ENCODE data around the gene NUDT4. TPM values are rescaled to one million over a fixed set of nuclear protein-coding genes. Genes with fewer than 3 reads are reported as not detected.

Gene NUDT4
- 55.5 TPM for total RNA-seq
- polyA plus RNA-seq (ENCODE audit: insufficient read depth in 1 of 8, insufficient read length in 8 of 8, low replicate concordance in 1 of 8): 10 to 100 TPM; 58.6 to 85.8 (median 77.5) TPM
- long read RNA-seq, donor 1, full-length matches to known transcripts: 20 of 20 reads
- long read RNA-seq, donor 1, partial matches to known transcripts: 0 of 20 reads
- long read RNA-seq, donor 1, other reads (novel, unspliced or antisense): 0 of 20 reads
- long read RNA-seq, donor 2, full-length matches to known transcripts: 4 of 4 reads
- long read RNA-seq, donor 2, partial matches to known transcripts: 0 of 4 reads
- long read RNA-seq, donor 2, other reads (novel, unspliced or antisense): 0 of 4 reads
- long read RNA-seq, donor 3, full-length matches to known transcripts: 51 of 51 reads
- long read RNA-seq, donor 3, partial matches to known transcripts: 0 of 51 reads
- long read RNA-seq, donor 3, other reads (novel, unspliced or antisense): 0 of 51 reads
- long read RNA-seq, donor 4, full-length matches to known transcripts: 31 of 31 reads
- long read RNA-seq, donor 4, partial matches to known transcripts: 0 of 31 reads
- long read RNA-seq, donor 4, other reads (novel, unspliced or antisense): 0 of 31 reads
- long read RNA-seq, donor 5, full-length matches to known transcripts: 69 of 291 reads
- long read RNA-seq, donor 5, partial matches to known transcripts: 222 of 291 reads
- long read RNA-seq, donor 5, other reads (novel, unspliced or antisense): 0 of 291 reads
- long read RNA-seq, donor 6, full-length matches to known transcripts: 67 of 67 reads
- long read RNA-seq, donor 6, partial matches to known transcripts: 0 of 67 reads
- long read RNA-seq, donor 6, other reads (novel, unspliced or antisense): 0 of 67 reads
- long read RNA-seq, donor 7, full-length matches to known transcripts: 32 of 32 reads
- long read RNA-seq, donor 7, partial matches to known transcripts: 0 of 32 reads
- long read RNA-seq, donor 7, other reads (novel, unspliced or antisense): 0 of 32 reads
- long read RNA-seq, donor 8, full-length matches to known transcripts: 23 of 87 reads
- long read RNA-seq, donor 8, partial matches to known transcripts: 16 of 87 reads
- long read RNA-seq, donor 8, other reads (novel, unspliced or antisense): 48 of 87 reads
- long read RNA-seq, donor 9, full-length matches to known transcripts: 23 of 23 reads
- long read RNA-seq, donor 9, partial matches to known transcripts: 0 of 23 reads
- long read RNA-seq, donor 9, other reads (novel, unspliced or antisense): 0 of 23 reads
- long read RNA-seq, donor 10, full-length matches to known transcripts: 53 of 211 reads
- long read RNA-seq, donor 10, partial matches to known transcripts: 46 of 211 reads
- long read RNA-seq, donor 10, other reads (novel, unspliced or antisense): 112 of 211 reads
- long read RNA-seq, donor 11, full-length matches to known transcripts: 41 of 41 reads
- long read RNA-seq, donor 11, partial matches to known transcripts: 0 of 41 reads
- long read RNA-seq, donor 11, other reads (novel, unspliced or antisense): 0 of 41 reads

- peak; percentile 98 for DNase-seq
- H3K36me3 ChIP-seq (ENCODE audit: control insufficient read depth, insufficient read depth, low read length): no peaks in the 10 kb centered on the region
- peak within 1 kb of the TSS; percentile 63 for H3K4me3 ChIP-seq (ENCODE audit: low read length)
- no peaks in the 10 kb centered on the region for H3K9me3 ChIP-seq (replicated peaks; ENCODE audit: control insufficient read depth, low read depth, low read length)
- no peaks in the 10 kb centered on the region for H3K27me3 ChIP-seq (ENCODE audit: control insufficient read depth, insufficient read depth, low read length)
- 0% methylated on average over 27 of the region's 79 CpGs for WGBS (ENCODE audit: insufficient coverage)
- H3K27ac ChIP-seq (ENCODE audit: low read length): peak within 1 kb of the TSS; percentile 87
- peaks cover 25% of the 10 kb centered on the region for H3K4me1 ChIP-seq (ENCODE audit: control insufficient read depth, insufficient read depth, low read length)
These were observed at the start of gene NUDT4 for GRCh38 chr12:93377252-93378195. NUDT4 (plus strand) TSS chr12:93377925; CDS start chr12:93378323, 398 bp downstream.

- Histone ChIP-seq H3K27me3 (ENCODE audit: control insufficient read depth, insufficient read depth, low read length) (no peaks in the 10 kb centered on the region), H3K36me3 (ENCODE audit: control insufficient read depth, insufficient read depth, low read length) (no peaks in the 10 kb centered on the region), H3K9me3 (replicated peaks; ENCODE audit: control insufficient read depth, low read depth, low read length) (no peaks in the 10 kb centered on the region), H3K4me1 (ENCODE audit: control insufficient read depth, insufficient read depth, low read length) (peaks cover 7% of the 10 kb centered on the region), H3K27ac (ENCODE audit: low read length) (no peak overlapping the region), H3K4me3 (ENCODE audit: low read length) (no peak overlapping the region)
- 78% methylated on average over 1 of the region's 3 CpGs for WGBS (ENCODE audit: insufficient coverage)
- DNase-seq: no peak
These were observed 44.7 kb upstream of the NUDT4 start for GRCh38 chr12:93333054-93333453.

GRCh38 chr12:93333828-93334227, 43.9 kb upstream of the NUDT4 start:
- H3K36me3 ChIP-seq (ENCODE audit: control insufficient read depth, insufficient read depth, low read length): no peaks in the 10 kb centered on the region
- no CpG with 5 or more reads among the region's 3 CpGs for WGBS (ENCODE audit: insufficient coverage)
- no peak overlapping the region for H3K27ac ChIP-seq (ENCODE audit: low read length)
- no peaks in the 10 kb centered on the region for H3K27me3 ChIP-seq (ENCODE audit: control insufficient read depth, insufficient read depth, low read length)
- no peak for DNase-seq
- H3K4me3 ChIP-seq (ENCODE audit: low read length): no peak overlapping the region
- no peaks in the 10 kb centered on the region for H3K9me3 ChIP-seq (replicated peaks; ENCODE audit: control insufficient read depth, low read depth, low read length)
- peaks cover 7% of the 10 kb centered on the region for H3K4me1 ChIP-seq (ENCODE audit: control insufficient read depth, insufficient read depth, low read length)

GRCh38 chr12:93335603-93336162, 42.0 kb upstream of the NUDT4 start:
- Histone ChIP-seq H3K4me3 (ENCODE audit: low read length) (no peak overlapping the region), H3K27ac (ENCODE audit: low read length) (peak overlapping the region; percentile 83), H3K9me3 (replicated peaks; ENCODE audit: control insufficient read depth, low read depth, low read length) (no peaks in the 10 kb centered on the region), H3K4me1 (ENCODE audit: control insufficient read depth, insufficient read depth, low read length) (peaks cover 7% of the 10 kb centered on the region), H3K27me3 (ENCODE audit: control insufficient read depth, insufficient read depth, low read length) (no peaks in the 10 kb centered on the region), H3K36me3 (ENCODE audit: control insufficient read depth, insufficient read depth, low read length) (no peaks in the 10 kb centered on the region)
- WGBS (ENCODE audit: insufficient coverage): 87% methylated on average over 6 of the region's 9 CpGs
- DNase-seq: peak; percentile 28

- DNase-seq: peak; percentile 53
- no peaks in the 10 kb centered on the region for H3K27me3 ChIP-seq (ENCODE audit: control insufficient read depth, insufficient read depth, low read length)
- H3K4me3 ChIP-seq (ENCODE audit: low read length): no peak overlapping the region
- peak overlapping the region; percentile 83 for H3K27ac ChIP-seq (ENCODE audit: low read length)
- H3K36me3 ChIP-seq (ENCODE audit: control insufficient read depth, insufficient read depth, low read length): no peaks in the 10 kb centered on the region
- no CpG with 5 or more reads among the region's 4 CpGs for WGBS (ENCODE audit: insufficient coverage)
- H3K4me1 ChIP-seq (ENCODE audit: control insufficient read depth, insufficient read depth, low read length): peaks cover 7% of the 10 kb centered on the region
- no peaks in the 10 kb centered on the region for H3K9me3 ChIP-seq (replicated peaks; ENCODE audit: control insufficient read depth, low read depth, low read length)
These were observed 41.4 kb upstream of the NUDT4 start for GRCh38 chr12:93336291-93336741.

GRCh38 chr12:93338598-93338997, 39.1 kb upstream of the NUDT4 start:
- no peak overlapping the region for H3K4me3 ChIP-seq (ENCODE audit: low read length)
- H3K27ac ChIP-seq (ENCODE audit: low read length): no peak overlapping the region
- H3K4me1 ChIP-seq (ENCODE audit: control insufficient read depth, insufficient read depth, low read length): peaks cover 7% of the 10 kb centered on the region
- WGBS (ENCODE audit: insufficient coverage): 63% methylated on average over 1 of the region's 7 CpGs
- DNase-seq: no peak
- no peaks in the 10 kb centered on the region for H3K9me3 ChIP-seq (replicated peaks; ENCODE audit: control insufficient read depth, low read depth, low read length)
- no peaks in the 10 kb centered on the region for H3K36me3 ChIP-seq (ENCODE audit: control insufficient read depth, insufficient read depth, low read length)
- H3K27me3 ChIP-seq (ENCODE audit: control insufficient read depth, insufficient read depth, low read length): no peaks in the 10 kb centered on the region

GRCh38 chr12:93339695-93340094, 38.0 kb upstream of the NUDT4 start:
- H3K27ac ChIP-seq (ENCODE audit: low read length): no peak overlapping the region
- no peak for DNase-seq
- no peaks in the 10 kb centered on the region for H3K9me3 ChIP-seq (replicated peaks; ENCODE audit: control insufficient read depth, low read depth, low read length)
- WGBS (ENCODE audit: insufficient coverage): no CpG with 5 or more reads among the region's 4 CpGs
- H3K36me3 ChIP-seq (ENCODE audit: control insufficient read depth, insufficient read depth, low read length): no peaks in the 10 kb centered on the region
- H3K27me3 ChIP-seq (ENCODE audit: control insufficient read depth, insufficient read depth, low read length): no peaks in the 10 kb centered on the region
- peaks cover 7% of the 10 kb centered on the region for H3K4me1 ChIP-seq (ENCODE audit: control insufficient read depth, insufficient read depth, low read length)
- no peak overlapping the region for H3K4me3 ChIP-seq (ENCODE audit: low read length)

GRCh38 chr12:93341409-93342049, 36.2 kb upstream of the NUDT4 start:
- H3K4me3 ChIP-seq (ENCODE audit: low read length): no peak overlapping the region
- no peaks in the 10 kb centered on the region for H3K27me3 ChIP-seq (ENCODE audit: control insufficient read depth, insufficient read depth, low read length)
- no CpG with 5 or more reads among the region's 3 CpGs for WGBS (ENCODE audit: insufficient coverage)
- H3K4me1 ChIP-seq (ENCODE audit: control insufficient read depth, insufficient read depth, low read length): peaks cover 2% of the 10 kb centered on the region
- H3K27ac ChIP-seq (ENCODE audit: low read length): peak overlapping the region; percentile 80
- DNase-seq: peak; percentile 56
- H3K9me3 ChIP-seq (replicated peaks; ENCODE audit: control insufficient read depth, low read depth, low read length): no peaks in the 10 kb centered on the region
- no peaks in the 10 kb centered on the region for H3K36me3 ChIP-seq (ENCODE audit: control insufficient read depth, insufficient read depth, low read length)
